Fibroblast of villous mesenchyme (primary cell): ENCODE data around the gene RAB31. TPM values are rescaled to one million over a fixed set of nuclear protein-coding genes. Genes with fewer than 3 reads are reported as not detected.

ENCODE experiments used
- DNase-seq: peaks from one replicate; pipeline ENCODE4 v3.0.0-alpha.2; 2010; ENCODE audit warnings: low read depth
- H3K4me3 ChIP-seq: 2 replicates; pipeline ENCODE4 v1.5.1; 2011; ENCODE audit warnings: low read depth, mild to moderate bottlenecking, low read length
- CTCF ChIP-seq: IDR thresholded peaks from 2 replicates; pipeline ENCODE4 v1.5.1; 2012; ENCODE audit warnings: low read depth, mild to moderate bottlenecking, low read length; ENCODE audit not compliant: insufficient read depth
- total RNA-seq: library from RNA; depleted of rRNA; stranded (reverse); fragments of >200 nt; gene quantifications from 2 replicates; pipeline ENCODE4 v1.2.3, GENCODE V29; 2012

RAB31 gene
- total RNA-seq, 1 donor = 34.5 TPM

GRCh38 chr18:9691235-9691634 lies 16.9 kb upstream of the RAB31 start:
- H3K4me3 ChIP-seq = no peak overlapping the region
- TF ChIP-seq CTCF = no peak
- DNase-seq = no peak

- no peak overlapping the region for H3K4me3 ChIP-seq
- DNase-seq = no peak
- TF ChIP-seq CTCF = no peak
Measured at GRCh38 chr18:9694174-9694573, 13.9 kb upstream of the RAB31 start.

- H3K4me3 ChIP-seq = no peak overlapping the region
- DNase-seq = no peak
- no peak for TF ChIP-seq CTCF
Measured at GRCh38 chr18:9694952-9695495, 13.1 kb upstream of the RAB31 start.

- TF ChIP-seq CTCF = no peak
- DNase-seq = no peak
- no peak overlapping the region for H3K4me3 ChIP-seq
Measured at GRCh38 chr18:9695605-9696004, 12.5 kb upstream of the RAB31 start.

GRCh38 chr18:9696112-9696511 lies 12.0 kb upstream of the RAB31 start:
- DNase-seq = peak; percentile 55
- H3K4me3 ChIP-seq = no peak overlapping the region
- no peak for TF ChIP-seq CTCF

- no peak overlapping the region for H3K4me3 ChIP-seq
- no peak for DNase-seq
- no peak for TF ChIP-seq CTCF
Measured at GRCh38 chr18:9696701-9697100, 11.4 kb upstream of the RAB31 start.

- DNase-seq = no peak
- TF ChIP-seq CTCF = no peak
- no peak overlapping the region for H3K4me3 ChIP-seq
Measured at GRCh38 chr18:9697121-9697520, 11.0 kb upstream of the RAB31 start.
